Thyroid gland (tissue), 4 donors: ENCODE data around the gene PPIL6. TPM values are rescaled to one million over a fixed set of nuclear protein-coding genes. Genes with fewer than 3 reads are reported as not detected.

ENCODE experiments used
- DNase-seq, 2 donors: peaks; one replicate each; pipeline ENCODE4 v3.0.0-alpha.2; 2019
- H3K27ac ChIP-seq, 3 donors: fragments of 200-600 bp; sonication (generic); 1 replicate in 2 of 3; 2 replicates in 1 of 3; pipeline ENCODE4 v1.5.1; 2016 to 2019; ENCODE audit warnings: mild to moderate bottlenecking in 1 of 3, moderate library complexity in 1 of 3
- H3K27me3 ChIP-seq: fragments of 200-600 bp; sonication (generic); one replicate; pipeline ENCODE4 v1.5.1; 2019
- H3K36me3 ChIP-seq, 2 donors: fragments of 200-600 bp; sonication (generic); one replicate each; pipeline ENCODE4 v1.5.1; 2016 to 2019
- H3K4me1 ChIP-seq, 2 donors: fragments of 200-600 bp; sonication (generic); one replicate each; pipeline ENCODE4 v1.5.1; 2017 to 2019
- H3K4me3 ChIP-seq, 3 donors: fragments of 200-600 bp; sonication (generic); replicated peaks in 1 of 3; 1 replicate in 2 of 3; 2 replicates in 1 of 3; pipeline ENCODE4 v1.5.1; 2016; ENCODE audit warnings: mild to moderate bottlenecking in 1 of 3
- H3K9me3 ChIP-seq: fragments of 200-600 bp; sonication (generic); one replicate; pipeline ENCODE4 v1.5.1; 2017
- CTCF ChIP-seq, 6 experiments: fragments of 200-600 bp in 3 of 6; fragments of 450-650 bp in 3 of 6; sonication (generic) in 3 of 6; IDR thresholded peaks; one replicate each; pipeline ENCODE4 v1.5.1; 2016 to 2019; ENCODE audit warnings: antibody characterized with exemption in 6 of 6, mild to moderate bottlenecking in 2 of 6, inconsistent platforms in 1 of 6, moderate library complexity in 1 of 6
- POLR2A ChIP-seq, 2 donors: fragments of 450-650 bp; IDR thresholded peaks; one replicate each; pipeline ENCODE4 v1.6.1; 2017; ENCODE audit warnings: antibody characterized with exemption in 2 of 2, mild to moderate bottlenecking in 2 of 2, moderate library complexity in 1 of 2
- WGBS, 2 donors: methylation state at CpG; one replicate each; pipeline ENCODE4 v1.1.5; 2017; 5-methylcytosine and 5-hydroxymethylcytosine counted together
- intact Hi-C: fragments of 100-400 bp; cut with DNase I; formaldehyde crosslinking; loops from one replicate; pipeline ENCODE4 v1.15.1; 2023
- total RNA-seq, 4 donors: library from RNA; depleted of rRNA; stranded (reverse); fragments of >200 nt; gene quantifications; one replicate each; pipeline ENCODE4 v1.2.3, GENCODE V29; 2016

The PPIL6 gene
- total RNA-seq, 4 donors from 2014 or later = 20.1 to 31.2 (median 27.0) TPM

GRCh38 chr6:109406196-109406595, 34.2 kb downstream of the PPIL6 start:
- Histone ChIP-seq H3K4me3 (no peak overlapping the region), H3K4me1 (no peaks in the 10 kb centered on the region), H3K27ac (no peak overlapping the region), H3K27me3 (no peaks in the 10 kb centered on the region), H3K9me3 (no peaks in the 10 kb centered on the region), H3K36me3 (no peaks in the 10 kb centered on the region)
- WGBS, 2 donors = 94 to 95% methylated on average over 4 of the region's 4 CpGs
- TF ChIP-seq CTCF (IDR thresholded peaks at IDR 0.05) (no peak), POLR2A (IDR thresholded peaks at IDR 0.05) (no peak)
- intact Hi-C loops = no loop called here
- DNase-seq = no peak

- TF ChIP-seq CTCF (IDR thresholded peaks at IDR 0.05) (peak in 3 of 6 experiments; percentile 10 to 25 (median 22)), POLR2A (IDR thresholded peaks at IDR 0.05) (no peak)
- no peak overlapping the region for H3K27ac ChIP-seq
- no peak for DNase-seq
- no peak overlapping the region for H3K4me3 ChIP-seq
- no peaks in the 10 kb centered on the region for H3K27me3 ChIP-seq
- intact Hi-C loops = no loop called here
- 81 to 92% methylated on average over 4 of the region's 4 CpGs for WGBS, 2 donors
- no peaks in the 10 kb centered on the region for H3K9me3 ChIP-seq
- H3K36me3 ChIP-seq = no peaks in the 10 kb centered on the region
- H3K4me1 ChIP-seq = no peaks in the 10 kb centered on the region
These were observed 43.4 kb downstream of the PPIL6 start for GRCh38 chr6:109397020-109397419.

- intact Hi-C loops = no loop called here
- WGBS, 2 donors = 94 to 96% methylated on average over 12 of the region's 12 CpGs
- Histone ChIP-seq H3K36me3 (no peaks in the 10 kb centered on the region), H3K9me3 (no peaks in the 10 kb centered on the region), H3K27me3 (no peaks in the 10 kb centered on the region), H3K4me3 (no peak overlapping the region), H3K4me1 (no peaks in the 10 kb centered on the region), H3K27ac (no peak overlapping the region)
- TF ChIP-seq POLR2A (IDR thresholded peaks at IDR 0.05) = no peak
- TF ChIP-seq CTCF (IDR thresholded peaks at IDR 0.05) = no peak
- DNase-seq = no peak
These were observed 44.2 kb downstream of the PPIL6 start for GRCh38 chr6:109396046-109396718.

- Histone ChIP-seq H3K9me3 (no peaks in the 10 kb centered on the region), H3K27ac (no peak overlapping the region), H3K4me3 (no peak overlapping the region), H3K36me3 (no peaks in the 10 kb centered on the region), H3K4me1 (no peaks in the 10 kb centered on the region), H3K27me3 (no peaks in the 10 kb centered on the region)
- no peak for DNase-seq
- WGBS, 2 donors = 97% methylated on average over 2 of the region's 2 CpGs
- TF ChIP-seq CTCF (IDR thresholded peaks at IDR 0.05) (no peak), POLR2A (IDR thresholded peaks at IDR 0.05) (no peak)
- intact Hi-C loops = no loop called here
These were observed 46.5 kb downstream of the PPIL6 start for GRCh38 chr6:109393886-109394281.

- TF ChIP-seq CTCF (IDR thresholded peaks at IDR 0.05) = no peak
- TF ChIP-seq POLR2A (IDR thresholded peaks at IDR 0.05) = no peak
- intact Hi-C loops = no loop called here
- WGBS, 2 donors = 88 to 95% methylated on average over 5 of the region's 5 CpGs
- no peaks in the 10 kb centered on the region for H3K4me1 ChIP-seq
- H3K36me3 ChIP-seq = no peaks in the 10 kb centered on the region
- H3K9me3 ChIP-seq = no peaks in the 10 kb centered on the region
- H3K4me3 ChIP-seq = no peak overlapping the region
- no peaks in the 10 kb centered on the region for H3K27me3 ChIP-seq
- no peak for DNase-seq
- H3K27ac ChIP-seq = no peak overlapping the region
These were observed 47.1 kb downstream of the PPIL6 start for GRCh38 chr6:109393157-109393885.
